CD14-positive monocyte (primary cell): ENCODE measurements around the gene ATP6V0A1. TPM values are rescaled to one million over a fixed set of nuclear protein-coding genes. Genes with fewer than 3 reads are reported as not detected.

Source experiments
- DNase-seq, 3 donors: peaks; one replicate each; pipeline ENCODE4 v3.0.0-alpha.2; 2011 to 2022
- H2AFZ ChIP-seq: 2 replicates; pipeline ENCODE4 v1.6.0; 2012; ENCODE audit warnings: mild to moderate bottlenecking, low read depth, low read length, inconsistent platforms; ENCODE audit not compliant: insufficient read depth, poor library complexity, severe bottlenecking
- H3K27ac ChIP-seq, 2 donors: 1 replicate in 1 of 2; 2 replicates in 1 of 2; pipeline ENCODE4 v1.5.1; 2012 to 2013; ENCODE audit warnings: low read length in 2 of 2, control low read depth in 1 of 2, inconsistent platforms in 1 of 2, low read depth in 1 of 2, mild to moderate bottlenecking in 1 of 2
- H3K27me3 ChIP-seq, 2 donors: one replicate each; pipeline versions ENCODE4 v1.6.0 to v1.6.1; 2011 to 2013; ENCODE audit warnings: low read length in 2 of 2; ENCODE audit not compliant: control insufficient read depth in 2 of 2, insufficient read depth in 2 of 2
- H3K36me3 ChIP-seq, 2 donors: replicated peaks in 1 of 2; 1 replicate in 1 of 2; 2 replicates in 1 of 2; pipeline versions ENCODE4 v1.5.1 to v1.6.1; 2012 to 2013; ENCODE audit warnings: low read length in 2 of 2, control low read depth in 1 of 2, inconsistent platforms in 1 of 2, mild to moderate bottlenecking in 1 of 2; ENCODE audit not compliant: insufficient read depth in 2 of 2, control insufficient read depth in 1 of 2
- H3K4me1 ChIP-seq, 2 donors: 1 replicate in 1 of 2; 2 replicates in 1 of 2; pipeline versions ENCODE4 v1.5.1 to v1.6.1; 2012 to 2013; ENCODE audit warnings: low read length in 2 of 2, control low read depth in 1 of 2, inconsistent platforms in 1 of 2, mild to moderate bottlenecking in 1 of 2, moderate library complexity in 1 of 2; ENCODE audit not compliant: insufficient read depth in 2 of 2, control insufficient read depth in 1 of 2
- H3K4me2 ChIP-seq: replicated peaks from 2 replicates; pipeline ENCODE3; 2012; ENCODE audit warnings: low read length, moderate library complexity, mild to moderate bottlenecking; ENCODE audit not compliant: poor library complexity, severe bottlenecking; ENCODE audit errors: extremely low read depth
- H3K4me3 ChIP-seq, 3 experiments: fragments of 200-600 bp in 1 of 3; sonication (generic) in 1 of 3; replicated peaks in 1 of 3; 1 replicate in 2 of 3; 2 replicates in 1 of 3; pipeline ENCODE4 v1.5.1; 2011 to 2013; ENCODE audit warnings: low read length in 3 of 3, mild to moderate bottlenecking in 3 of 3, control low read depth in 2 of 3, low read depth in 2 of 3, inconsistent platforms in 1 of 3, moderate library complexity in 1 of 3
- H3K79me2 ChIP-seq: 2 replicates; pipeline ENCODE4 v1.6.0; 2012; ENCODE audit warnings: mild to moderate bottlenecking, control low read depth, inconsistent platforms, low read length, moderate library complexity; ENCODE audit not compliant: insufficient read depth
- H3K9ac ChIP-seq: 2 replicates; pipeline ENCODE4 v1.6.0; 2017; ENCODE audit warnings: low read length, mild to moderate bottlenecking; ENCODE audit not compliant: insufficient read depth, poor library complexity, severe bottlenecking
- H3K9me3 ChIP-seq, 2 donors: replicated peaks in 1 of 2; 1 replicate in 1 of 2; 2 replicates in 1 of 2; pipeline versions ENCODE4 v1.5.1 to v1.6.1; 2012 to 2013; ENCODE audit warnings: low read length in 2 of 2, control low read depth in 1 of 2; ENCODE audit not compliant: control insufficient read depth in 1 of 2, insufficient read depth in 1 of 2
- H4K20me1 ChIP-seq: 2 replicates; pipeline ENCODE4 v1.6.0; 2012; ENCODE audit warnings: mild to moderate bottlenecking, low read length, control low read depth, moderate library complexity; ENCODE audit not compliant: insufficient read depth
- H3K27ac Mint-ChIP-seq, 7 donors: one replicate each; pipeline ENCODE4 v1.8.0; 2020; ENCODE audit warnings: mild to moderate bottlenecking in 7 of 7, mixed read lengths in 7 of 7, moderate library complexity in 6 of 7, inconsistent platforms in 2 of 7
- H3K27me3 Mint-ChIP-seq, 3 donors: one replicate each; pipeline ENCODE4 v1.8.0; 2021 to 2022; ENCODE audit warnings: low read depth in 3 of 3, mild to moderate bottlenecking in 3 of 3, mixed read lengths in 3 of 3, moderate library complexity in 3 of 3, inconsistent platforms in 1 of 3
- H3K36me3 Mint-ChIP-seq, 2 donors: one replicate each; pipeline ENCODE4 v1.8.0; 2020; ENCODE audit warnings: mixed read lengths in 2 of 2, inconsistent platforms in 1 of 2, mild to moderate bottlenecking in 1 of 2
- H3K4me1 Mint-ChIP-seq: one replicate; pipeline ENCODE4 v1.8.0; 2020; ENCODE audit warnings: mild to moderate bottlenecking, mixed read lengths
- H3K4me3 Mint-ChIP-seq, 2 donors: one replicate each; pipeline ENCODE4 v1.8.0; 2020; ENCODE audit warnings: mild to moderate bottlenecking in 2 of 2, mixed read lengths in 2 of 2, moderate library complexity in 1 of 2
- H3K9me3 Mint-ChIP-seq, 7 donors: one replicate each; pipeline ENCODE4 v1.8.0; 2020 to 2022; ENCODE audit warnings: mixed read lengths in 7 of 7, mild to moderate bottlenecking in 6 of 7, moderate library complexity in 6 of 7, inconsistent platforms in 2 of 7
- CTCF ChIP-seq: fragments of 200-600 bp; IDR thresholded peaks from one replicate; pipeline ENCODE4 v1.8.0; 2022; ENCODE audit warnings: antibody characterized with exemption, mild to moderate bottlenecking
- WGBS: methylation state at CpG from one replicate; pipeline ENCODE4 v1.1.5; 2013; ENCODE audit warnings: missing lambda C conversion rate; ENCODE audit not compliant: insufficient coverage; 5-methylcytosine and 5-hydroxymethylcytosine counted together
- intact Hi-C, 2 donors: fragments of 100-400 bp; cut with micrococcal nuclease; formaldehyde crosslinking; loops; one replicate each; pipeline versions ENCODE4 v1.15.0 to v1.15.1; 2023
- polyA plus RNA-seq, 3 donors: library from polyadenylated mRNA; depleted of rRNA in 1 of 3; unstranded in 2 of 3; stranded (reverse) in 1 of 3; fragments of 300-500 nt in 2 of 3; fragments of >200 nt in 1 of 3; fragmentation: Illumina TruSeq in 2 of 3; gene quantifications; 1 replicate in 2 of 3; 2 replicates in 1 of 3; pipeline ENCODE4 v1.2.3, GENCODE V29; 2012 to 2021

ATP6V0A1 gene
- polyA plus RNA-seq, 3 donors = 36.1 to 126 (median 55.1) TPM

- Histone ChIP-seq H3K27me3 (no peaks in the 10 kb centered on the region), H3K79me2 (peaks cover 39% of the 10 kb centered on the region), H3K36me3 (peaks cover 13 to 15% of the 10 kb centered on the region in 2 donors), H3K4me2 (peak overlapping the region; percentile 85), H3K4me1 (peaks cover 79 to 84% of the 10 kb centered on the region in 2 donors), H3K9me3 (no peaks in the 10 kb centered on the region), H3K27ac (peak overlapping the region; percentile 82 to 84), H3K4me3 (peak overlapping the region in 2 of 3 experiments; percentile 24 to 96), H2AFZ (no peak overlapping the region), H3K9ac (peak overlapping the region; percentile 43), H4K20me1 (peaks cover 28% of the 10 kb centered on the region)
- peak overlapping the region; percentile 83 to 97 for H3K4me3 Mint-ChIP-seq
- H3K27ac Mint-ChIP-seq = peak overlapping the region; percentile 91 to 99 (median 97)
- no CpG with 5 or more reads among the region's 6 CpGs for WGBS
- no peak for TF ChIP-seq CTCF
- intact Hi-C loops = loop anchor here in 1 of 2 donors (5.0 kb wide), 2 partner anchors 60 to 70 kb away; partner anchors contain the start of gene STAT3
- DNase-seq = peak in 2 of 3 donors; percentile 41 to 60
- peaks cover 0 to 8% (median 2%) of the 10 kb centered on the region in 3 donors for H3K27me3 Mint-ChIP-seq
- H3K36me3 Mint-ChIP-seq = peaks cover 17 to 25% of the 10 kb centered on the region in 2 donors
- peaks cover 77% of the 10 kb centered on the region for H3K4me1 Mint-ChIP-seq
- H3K9me3 Mint-ChIP-seq = peaks cover 0 to 3% (median 0%) of the 10 kb centered on the region in 7 donors
Measured at GRCh38 chr17:42457107-42457792, 1.4 kb upstream of the ATP6V0A1 start.

GRCh38 chr17:42459256-42459800 is 650 bp downstream of the ATP6V0A1 start:
- peak overlapping the region; percentile 68 for H2AFZ ChIP-seq

More at GRCh38 chr17:42459256-42459800, 650 bp downstream of the ATP6V0A1 start:
- Mint-ChIP-seq H3K27me3 (peaks cover 0 to 2% (median 0%) of the 10 kb centered on the region in 3 donors), H3K4me1 (peaks cover 60% of the 10 kb centered on the region), H3K27ac (peak overlapping the region; percentile 91 to 99 (median 97)), H3K9me3 (peaks cover 0 to 3% (median 0%) of the 10 kb centered on the region in 7 donors), H3K36me3 (peaks cover 36 to 38% of the 10 kb centered on the region in 2 donors), H3K4me3 (peak overlapping the region; percentile 97 to 98)
- peaks cover 58 to 63% of the 10 kb centered on the region in 2 donors for H3K4me1 ChIP-seq
- peaks cover 27 to 33% of the 10 kb centered on the region in 2 donors for H3K36me3 ChIP-seq
- H3K4me2 ChIP-seq = peak overlapping the region; percentile 85
- peak overlapping the region; percentile 72 for H3K9ac ChIP-seq
- H3K9me3 ChIP-seq = no peaks in the 10 kb centered on the region
- H3K4me3 ChIP-seq = peak overlapping the region; percentile 80 to 96 (median 87)
- peak; percentile 35 for TF ChIP-seq CTCF
- peaks cover 40% of the 10 kb centered on the region for H3K79me2 ChIP-seq
- DNase-seq = peak in 1 of 3 donors; percentile 15
- no peaks in the 10 kb centered on the region for H3K27me3 ChIP-seq
- peaks cover 47% of the 10 kb centered on the region for H4K20me1 ChIP-seq
- WGBS = 6% methylated on average over 6 of the region's 11 CpGs
- intact Hi-C loops = loop anchor here in 1 of 2 donors (5.0 kb wide), 2 partner anchors 58 to 72 kb away; partner anchors contain the start of gene STAT3
- peak overlapping the region; percentile 82 to 84 for H3K27ac ChIP-seq
